IPS-NIHi7 (cell line): Measurements from ENCODE around the gene PPL.
A peak's percentile ranks its signal among the peaks of the same experiment; 100 is the strongest.

Experiments
- DNase-seq: peaks from one replicate; pipeline ENCODE4 v3.0.0; 2012; ENCODE audit warnings: mixed read lengths; ENCODE audit errors: extremely low spot score

Gene PPL

DNA sequence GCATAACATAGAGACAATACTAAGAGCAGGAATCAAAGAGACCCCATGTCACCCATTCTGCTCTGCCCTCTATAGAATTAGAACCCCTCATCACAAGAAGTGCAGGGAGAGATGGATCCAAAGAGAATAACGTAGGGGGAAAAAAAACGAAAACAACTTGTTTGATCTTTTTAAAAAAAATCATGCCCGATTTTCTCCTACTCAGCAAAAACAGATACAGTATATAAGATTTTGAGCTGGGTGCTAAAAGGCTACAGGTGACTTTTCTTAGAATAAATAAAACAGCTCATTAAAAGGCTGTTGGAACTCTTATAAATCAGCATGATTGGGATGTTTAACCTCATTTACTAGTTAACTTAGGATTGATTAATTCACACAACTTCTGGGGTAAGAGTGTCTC lies 72.2 kb downstream of the PPL start:
- no peak for DNase-seq

DNA sequence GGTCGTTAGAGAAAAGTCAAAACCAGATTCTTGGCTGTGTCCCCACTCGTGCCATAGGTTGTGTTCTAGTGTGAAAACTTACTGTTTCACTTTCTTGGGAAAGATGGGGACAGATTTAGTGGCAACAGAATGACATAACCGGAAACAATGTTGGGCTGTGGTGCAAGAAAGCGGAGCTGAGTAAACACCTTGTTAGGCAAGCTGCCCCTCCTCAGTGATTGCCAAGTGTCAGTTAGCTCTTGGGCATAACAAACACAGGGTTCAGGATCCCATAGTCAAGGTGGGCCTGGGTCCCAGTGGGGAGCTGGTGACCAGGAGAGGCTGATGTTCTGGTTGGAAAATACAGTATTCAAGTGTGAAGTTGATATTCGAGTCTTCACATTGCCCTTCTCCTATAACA lies 74.3 kb downstream of the PPL start:
- DNase-seq: no peak

DNA sequence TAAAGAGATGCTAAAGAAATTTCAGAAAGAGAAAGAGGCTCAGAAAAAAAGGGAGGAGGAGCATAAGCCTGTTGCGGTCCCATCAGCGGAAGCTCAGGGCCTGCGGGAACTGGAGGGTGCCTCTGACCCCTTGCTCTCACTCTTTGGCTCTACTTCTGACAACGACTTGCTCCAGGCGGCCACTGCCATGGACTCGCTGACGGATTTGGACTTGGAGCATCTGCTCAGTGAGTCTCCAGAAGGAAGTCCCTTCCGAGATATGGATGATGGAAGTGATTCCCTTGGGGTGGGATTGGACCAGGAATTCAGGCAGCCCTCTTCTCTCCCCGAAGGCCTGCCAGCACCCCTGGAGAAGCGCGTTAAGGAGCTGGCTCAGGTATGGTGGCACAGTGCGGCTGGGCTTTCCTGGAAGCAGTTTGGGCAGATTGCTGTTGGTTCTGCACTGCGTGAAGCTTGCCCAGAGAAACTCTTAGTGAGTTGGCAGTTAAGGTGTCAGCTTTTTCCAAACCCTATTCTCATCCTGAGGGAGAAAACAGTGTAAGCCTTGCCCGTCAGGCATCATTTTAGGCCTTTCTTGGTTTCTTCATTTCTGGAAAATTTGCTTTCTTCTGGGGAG lies 76.1 kb downstream of the PPL start:
- no peak for DNase-seq

DNA sequence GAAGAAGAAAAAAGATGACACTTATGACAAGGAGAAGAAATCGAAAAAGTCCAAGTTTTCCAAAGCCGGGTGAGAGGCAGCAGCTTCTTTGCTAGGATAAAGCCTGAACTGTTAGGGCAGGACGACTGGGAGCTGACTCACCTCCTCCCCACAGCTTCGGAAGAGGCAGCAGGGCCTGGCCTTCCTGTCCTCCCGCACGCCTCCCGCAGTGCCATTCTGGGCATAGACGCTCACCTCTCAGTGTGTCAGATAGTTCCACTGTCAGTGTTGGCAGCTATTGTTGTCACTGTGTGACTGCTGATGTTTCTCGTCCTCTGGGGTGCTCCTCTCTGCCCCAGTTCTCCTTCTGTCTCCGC lies 77.1 kb downstream of the PPL start:
- no peak for DNase-seq

DNA sequence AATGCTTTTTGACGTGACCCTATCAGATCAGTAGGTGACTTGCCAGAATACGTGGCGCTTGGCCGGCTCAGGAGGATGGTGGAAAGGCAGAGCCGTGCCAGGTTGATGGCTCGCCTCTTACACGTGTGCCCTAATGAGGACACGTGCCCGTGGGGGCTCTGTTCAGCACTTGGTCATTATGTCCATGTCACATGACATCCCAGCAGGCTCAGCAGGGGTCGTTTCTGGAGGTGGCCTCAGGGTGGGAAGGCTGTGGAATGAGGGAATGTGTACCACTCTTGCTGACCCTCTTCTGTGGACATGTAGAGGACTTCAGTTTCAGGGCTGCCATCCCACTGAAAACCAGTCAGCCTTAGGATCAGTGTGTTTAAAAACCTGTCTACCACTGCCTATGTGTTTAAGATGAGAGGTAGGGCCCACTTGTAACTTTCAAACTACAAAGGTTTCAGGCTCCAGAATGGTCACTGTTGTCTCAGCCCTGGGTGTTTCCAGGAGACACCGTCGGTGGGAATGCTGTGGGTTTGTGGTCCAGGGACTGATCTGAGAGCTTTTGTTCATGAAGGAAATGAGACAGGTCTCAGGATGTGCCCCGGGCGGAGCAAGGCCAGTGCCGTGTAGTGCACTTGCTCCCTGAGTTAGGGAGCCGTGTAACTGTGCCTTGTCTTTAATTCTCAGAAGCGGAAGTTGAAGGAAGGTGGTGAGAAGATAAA lies 77.6 kb downstream of the PPL start:
- DNase-seq: no peak

DNA sequence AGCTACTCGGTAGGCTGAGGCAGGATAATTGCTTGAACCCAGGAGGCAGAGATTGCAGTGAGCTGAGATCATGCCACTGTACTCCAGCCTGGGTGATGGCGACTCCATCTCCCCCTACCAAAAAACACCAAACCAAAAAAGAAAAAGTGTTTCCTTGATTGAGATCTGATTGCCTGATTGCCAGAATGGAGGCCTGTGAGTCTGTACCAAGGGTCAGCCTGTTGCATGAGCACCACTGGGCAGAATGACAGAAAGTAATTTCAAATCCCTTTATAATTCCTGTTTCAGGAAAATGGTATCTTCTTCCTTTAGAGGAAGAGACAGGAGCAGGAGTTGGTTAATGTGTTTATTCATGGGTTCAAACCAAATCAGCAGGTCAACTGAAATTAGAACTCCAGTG lies 81.1 kb downstream of the PPL start:
- no peak for DNase-seq

DNA sequence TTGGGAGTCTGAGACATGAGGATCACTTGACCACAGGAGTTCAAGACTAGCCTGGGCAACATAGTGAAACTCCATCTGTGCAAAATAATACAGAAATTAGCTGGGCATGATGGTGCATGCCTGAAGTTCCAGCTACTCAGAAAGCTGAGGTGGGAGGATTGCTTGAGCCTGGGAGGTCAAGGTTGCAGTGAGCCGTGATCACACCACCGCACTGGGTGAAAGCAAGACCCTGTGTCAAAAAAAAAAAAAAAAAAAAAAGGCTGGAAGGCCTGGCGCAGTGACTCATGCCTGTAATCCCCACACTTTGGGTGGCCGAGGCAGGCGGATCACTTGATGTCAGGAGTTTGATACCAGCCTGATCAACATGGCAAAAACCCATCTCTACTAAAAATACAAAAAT lies 81.6 kb downstream of the PPL start:
- no peak for DNase-seq

DNA sequence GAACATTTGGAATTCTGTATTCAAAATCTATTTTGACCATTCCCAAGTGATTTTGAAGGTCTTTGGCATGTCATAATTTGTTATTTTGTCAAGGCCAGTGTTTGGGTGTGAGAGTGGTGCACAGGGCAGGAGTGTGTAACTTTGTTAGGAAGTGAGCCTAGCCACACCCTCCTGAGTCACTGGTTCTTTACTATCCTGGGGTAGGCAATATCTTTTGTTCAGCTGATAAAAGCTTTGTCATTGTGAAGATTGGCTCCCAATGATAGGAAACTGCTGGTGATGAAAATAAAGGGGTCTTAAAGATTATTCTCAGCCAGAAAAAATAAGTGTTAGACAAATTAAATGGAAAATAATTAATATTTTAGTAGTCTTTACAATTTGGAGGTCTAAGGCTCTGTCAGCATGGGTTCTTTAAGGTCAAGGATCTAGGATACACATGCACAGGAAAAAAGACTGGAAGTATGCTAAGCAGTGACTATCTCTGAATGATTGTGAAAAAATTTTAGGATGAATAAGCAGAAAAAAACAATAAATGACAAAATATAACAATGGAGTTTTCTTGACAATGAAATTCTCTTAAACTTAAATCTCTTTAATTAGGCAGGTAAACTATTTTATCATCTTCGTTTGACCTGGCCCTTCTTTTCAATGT lies 84.6 kb downstream of the PPL start:
- no peak for DNase-seq

DNA sequence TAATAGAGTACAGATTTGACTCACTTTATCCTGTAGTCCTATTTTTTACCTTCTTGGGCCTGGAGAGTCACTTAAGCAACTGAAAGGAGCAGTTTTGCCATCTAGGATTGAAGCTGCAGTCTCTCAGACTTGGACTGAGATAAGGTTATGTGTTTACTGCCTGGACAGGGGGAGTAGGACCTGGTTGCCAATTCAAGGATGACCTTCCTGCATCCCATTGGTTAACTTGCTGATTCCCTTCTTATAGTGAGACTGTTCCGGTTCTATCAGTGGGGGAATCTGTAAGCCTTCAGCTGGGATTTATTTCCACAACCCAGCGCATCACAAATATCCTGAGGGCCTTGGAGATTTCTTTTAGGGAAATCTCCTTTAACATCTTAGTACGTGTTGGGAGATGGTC lies 86.7 kb downstream of the PPL start:
- DNase-seq: no peak

DNA sequence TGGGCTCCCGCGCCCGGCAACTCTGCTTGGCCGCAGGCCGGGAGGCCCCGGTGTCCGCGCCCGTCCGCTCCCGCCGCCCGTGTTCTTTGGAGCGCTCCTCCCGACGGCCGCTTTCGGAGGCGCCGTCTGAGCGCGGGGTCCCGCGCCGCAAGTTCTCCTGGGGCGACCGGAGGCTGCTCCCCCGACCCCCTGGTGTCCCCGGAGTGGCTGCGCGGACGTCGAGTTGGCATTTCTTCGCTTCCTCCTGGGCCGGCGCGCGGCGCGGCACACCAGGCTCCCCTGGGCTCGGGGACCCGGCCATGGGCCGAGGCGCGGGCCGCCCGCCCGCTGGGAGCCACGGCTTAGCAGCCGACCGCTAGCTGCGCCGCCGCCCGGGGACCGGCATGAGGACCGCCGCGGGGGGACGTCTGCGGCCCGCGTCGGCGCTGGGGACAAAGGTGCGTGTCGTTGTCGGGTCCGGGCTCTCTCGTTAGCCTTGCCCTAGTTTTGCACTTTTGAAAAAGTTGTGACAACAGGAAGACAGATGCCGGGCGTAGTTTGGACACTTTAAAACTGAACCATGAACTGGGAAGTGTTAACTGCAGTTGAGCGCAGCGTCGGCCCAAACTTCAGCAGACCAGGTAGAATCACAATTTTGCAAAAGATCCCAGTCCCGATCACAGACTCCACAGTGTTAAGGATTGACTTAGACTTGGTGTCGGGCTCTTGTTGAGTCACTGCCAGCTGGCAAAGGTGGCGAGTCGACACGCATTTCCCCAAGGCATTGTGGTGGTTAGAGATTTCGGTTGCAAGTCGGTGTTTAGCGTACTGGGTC lies 89.0 kb downstream of the PPL start:
- DNase-seq: peak; percentile 28

DNA sequence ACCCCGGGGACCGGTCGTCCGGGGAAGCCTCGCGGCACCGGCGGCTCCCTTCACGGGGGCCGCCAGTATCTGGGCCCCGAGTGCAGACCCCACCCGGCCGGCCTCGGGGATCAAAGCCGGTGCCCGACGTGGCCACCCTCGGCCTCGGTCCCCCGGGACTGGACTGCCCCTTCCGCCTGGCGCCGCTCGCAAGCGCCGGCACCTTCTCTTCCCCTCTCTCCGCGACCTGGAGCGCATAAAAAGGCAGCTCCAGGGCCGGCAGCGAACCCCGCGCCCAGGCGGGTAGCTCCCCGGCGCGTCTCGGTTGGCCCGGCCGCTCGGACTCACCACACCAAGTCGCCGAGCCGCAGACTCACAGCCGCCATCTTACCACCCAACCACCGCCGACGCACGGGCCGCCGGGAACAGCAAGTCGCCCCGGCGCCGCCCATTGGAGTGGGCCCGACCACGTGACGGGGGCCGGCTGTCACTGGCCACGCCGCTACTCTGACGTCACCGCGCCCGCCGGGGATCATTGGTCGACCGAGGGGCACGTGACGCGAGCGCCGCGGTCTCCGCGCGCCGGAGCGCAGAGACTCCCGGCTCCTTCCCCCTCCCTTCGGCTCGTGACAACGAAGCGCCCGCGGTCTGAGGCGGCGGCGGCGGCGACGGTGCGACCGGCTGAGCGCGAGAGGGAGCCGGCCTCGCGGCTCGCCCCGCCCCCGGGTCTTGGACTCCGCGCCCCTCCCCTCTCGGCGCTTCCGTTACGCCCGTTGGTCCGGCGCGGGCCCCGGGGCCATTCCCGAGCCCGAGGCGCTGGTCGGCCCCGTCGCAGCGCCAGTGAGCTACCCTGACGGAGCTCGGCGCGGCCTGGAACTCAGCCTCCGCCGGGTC lies 89.8 kb downstream of the PPL start, which contains the start of the genes GLYR1 and UBN1:
GLYR1 (minus strand) TSS at position 388 of the 873 bp plus-strand sequence; CDS start at position 365, 23 bp downstream.
UBN1 (plus strand) TSS at position 581 of the 873 bp plus-strand sequence. CDS start 5,437 bp downstream, outside the sequence.
- peak; percentile 99 for DNase-seq

DNA sequence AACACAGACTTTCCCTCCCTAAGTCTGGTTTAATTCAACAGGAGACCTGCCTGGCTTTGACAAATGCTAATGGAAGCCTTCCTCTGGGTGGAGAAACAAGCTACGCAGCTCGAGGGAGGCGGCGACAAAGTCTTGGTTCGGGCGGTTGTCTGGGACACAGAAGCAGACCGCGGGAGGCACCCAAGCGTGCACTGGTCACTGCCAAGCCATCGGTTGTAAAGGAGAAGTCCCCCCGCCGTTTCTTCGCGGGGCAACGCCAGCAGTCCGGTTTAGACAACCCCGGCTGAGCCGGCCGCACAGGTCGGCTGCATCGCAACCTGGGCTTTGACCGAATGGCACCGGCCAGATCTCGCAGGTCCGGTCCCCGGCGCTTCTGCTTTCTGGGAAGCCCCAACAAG lies 90.4 kb downstream of the PPL start:
- DNase-seq: peak; percentile 46

DNA sequence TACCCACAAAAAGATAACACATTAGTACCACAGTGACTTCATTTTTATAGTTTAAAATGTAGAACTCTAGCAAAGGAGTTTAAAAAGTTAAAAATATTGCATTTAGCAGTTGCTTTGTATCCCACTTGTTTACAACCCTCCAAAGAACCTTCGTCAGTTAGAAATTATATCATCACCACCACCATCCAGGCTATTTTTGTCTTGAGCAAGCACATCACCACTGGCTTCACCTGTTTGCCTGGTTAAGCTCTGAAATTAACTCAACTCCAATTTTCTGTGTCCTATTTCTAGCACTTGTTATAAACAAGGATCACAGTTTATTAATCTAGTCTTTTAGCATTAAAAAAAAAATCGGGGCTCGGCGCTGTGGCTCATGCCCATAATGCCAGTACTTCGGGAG lies 96.0 kb downstream of the PPL start:
- no peak for DNase-seq

DNA sequence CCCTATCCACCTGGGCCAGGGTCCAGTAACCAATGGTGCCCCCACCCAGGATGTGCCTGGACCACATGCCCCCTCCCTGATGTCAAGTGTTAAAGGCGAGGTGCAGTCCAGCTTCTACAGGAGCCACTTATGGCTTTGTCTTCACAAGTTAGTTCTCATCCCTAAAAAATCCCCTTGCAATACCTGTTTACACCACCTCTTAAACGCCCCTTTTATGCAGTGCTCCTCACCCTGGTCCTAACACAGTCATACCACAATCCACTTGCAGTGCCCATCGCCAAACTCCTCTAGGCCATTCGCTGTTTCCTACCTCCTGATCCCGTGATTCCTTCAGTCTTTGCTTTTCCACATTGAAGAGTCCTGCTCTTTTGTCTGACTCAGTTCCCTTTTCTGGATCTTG lies 97.0 kb downstream of the PPL start:
- DNase-seq: no peak

DNA sequence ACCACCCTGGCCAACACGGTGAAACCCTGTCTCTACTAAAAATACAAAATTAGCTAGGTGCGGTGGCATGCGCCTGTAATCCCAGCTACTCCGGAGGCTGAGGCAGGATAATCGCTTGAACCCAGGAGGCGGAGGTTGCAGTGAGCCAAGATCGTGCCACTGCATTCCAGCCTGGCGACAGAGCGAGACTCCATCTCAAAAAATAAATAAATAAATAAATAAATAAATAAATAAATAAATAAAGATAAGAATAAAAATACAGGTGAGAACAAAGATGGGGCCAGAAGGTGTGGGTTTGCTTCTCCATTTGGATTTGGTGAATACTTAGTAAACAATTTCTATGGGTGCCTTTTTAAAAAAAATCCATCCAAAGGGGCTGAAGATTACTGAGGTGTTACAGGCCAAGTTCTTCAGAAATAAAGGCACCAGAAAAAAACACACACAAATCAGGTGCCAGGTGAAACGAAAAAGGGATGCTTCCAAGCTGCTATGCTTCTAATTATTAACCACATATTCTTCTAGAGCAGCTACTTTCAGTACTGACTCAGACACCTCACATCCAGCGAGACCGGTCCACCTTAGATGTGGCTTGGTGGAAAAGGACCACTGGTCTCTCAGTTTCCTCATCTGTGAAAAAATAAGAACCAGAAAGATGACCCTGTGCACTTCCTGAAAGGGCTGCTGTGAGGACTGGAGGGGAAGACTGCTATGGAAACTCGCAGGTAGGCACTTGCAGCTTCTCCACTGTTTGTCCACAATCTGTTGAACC lies 99.0 kb downstream of the PPL start:
- no peak for DNase-seq

DNA sequence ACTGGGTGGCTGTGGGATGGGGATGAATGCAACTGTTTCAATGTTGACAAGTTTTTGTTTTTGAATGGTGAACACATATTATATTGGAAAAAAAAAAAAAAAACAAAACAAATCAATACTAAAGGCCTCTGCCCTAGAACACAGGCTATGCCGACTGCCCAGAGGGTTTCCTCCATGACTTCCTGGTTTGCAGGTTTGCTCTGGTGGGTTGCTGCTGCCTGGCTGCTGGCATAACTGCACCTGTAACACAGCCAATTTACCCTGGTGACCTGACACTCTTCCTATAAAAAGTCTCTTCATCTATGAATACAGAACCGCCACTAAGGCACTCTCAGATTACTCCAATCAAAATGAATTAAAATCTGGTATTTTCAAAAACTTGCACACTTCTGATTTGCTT lies 100.2 kb downstream of the PPL start:
- DNase-seq: no peak

DNA sequence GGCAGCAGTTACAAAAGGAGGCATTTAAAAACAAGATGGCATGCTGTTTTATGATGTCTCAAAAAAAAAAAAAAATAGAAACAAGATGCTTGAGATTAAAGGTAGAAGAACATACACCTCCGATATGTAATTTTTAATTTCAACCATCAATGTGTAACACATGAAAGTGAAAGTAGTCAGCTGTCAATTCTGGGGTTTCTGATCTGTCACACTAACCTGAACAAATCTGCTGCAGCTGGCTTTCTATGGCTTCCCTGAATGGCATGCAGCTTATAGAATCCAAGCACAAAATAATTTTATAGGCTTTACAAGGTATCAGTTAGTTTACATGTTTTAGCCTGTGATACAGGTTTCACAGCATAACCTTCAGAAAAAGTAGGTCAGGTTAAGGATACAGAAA lies 103.4 kb downstream of the PPL start:
- DNase-seq: no peak

DNA sequence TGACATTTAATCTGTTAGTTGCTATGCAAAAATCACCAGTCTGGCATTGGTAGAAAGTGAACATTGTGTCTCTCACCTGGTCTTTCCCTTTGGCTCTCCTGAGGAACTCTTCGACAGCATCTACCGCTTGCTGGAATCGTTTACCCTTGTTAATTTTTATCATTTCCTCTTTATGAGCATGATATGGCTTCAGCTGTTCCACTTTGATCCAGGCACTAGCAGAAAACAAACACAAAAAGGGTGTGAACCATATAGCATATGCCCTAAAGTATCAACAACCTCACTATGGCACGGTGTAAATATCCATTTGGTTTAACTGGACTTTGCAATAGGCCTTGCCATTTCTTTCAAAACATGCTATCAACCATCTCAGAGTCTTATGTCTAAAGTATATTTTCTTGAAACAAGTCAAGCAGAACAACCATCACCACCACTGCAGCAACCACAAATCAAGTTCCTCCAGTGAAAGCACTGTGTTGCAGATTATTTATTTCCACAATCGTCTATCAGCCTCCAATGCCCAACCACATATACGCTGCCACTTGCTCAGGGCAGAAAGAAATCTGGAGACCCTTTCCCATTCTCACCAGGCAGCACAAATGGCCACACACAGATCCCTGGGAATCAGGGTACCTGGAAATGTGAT lies 104.1 kb downstream of the PPL start:
- no peak for DNase-seq
